ENCODE results near the gene CKB.
A peak's percentile ranks its signal among the peaks of the same experiment; 100 is the strongest.

CKB gene

GRCh38 chr14:103544388-103545218 lies 22.0 kb upstream of the CKB start:
- Histone ChIP-seq H3K27me3 (replicated peaks; ENCODE audit: control insufficient read depth, insufficient read depth, low read length) (no peaks in the 10 kb centered on the region), H3K4me3 (replicated peaks; ENCODE audit: low read depth, low read length) (no peak overlapping the region), H3K36me3 (ENCODE audit: control insufficient read depth, insufficient read depth, low read length) (no peaks in the 10 kb centered on the region)
- TF ChIP-seq CTCF (IDR thresholded peaks at IDR 0.05; ENCODE audit: insufficient read depth, low read length, poor library complexity, severe bottlenecking): no peak
- no peak for DNase-seq (ENCODE audit: extremely low read depth, insufficient read length)

DNA sequence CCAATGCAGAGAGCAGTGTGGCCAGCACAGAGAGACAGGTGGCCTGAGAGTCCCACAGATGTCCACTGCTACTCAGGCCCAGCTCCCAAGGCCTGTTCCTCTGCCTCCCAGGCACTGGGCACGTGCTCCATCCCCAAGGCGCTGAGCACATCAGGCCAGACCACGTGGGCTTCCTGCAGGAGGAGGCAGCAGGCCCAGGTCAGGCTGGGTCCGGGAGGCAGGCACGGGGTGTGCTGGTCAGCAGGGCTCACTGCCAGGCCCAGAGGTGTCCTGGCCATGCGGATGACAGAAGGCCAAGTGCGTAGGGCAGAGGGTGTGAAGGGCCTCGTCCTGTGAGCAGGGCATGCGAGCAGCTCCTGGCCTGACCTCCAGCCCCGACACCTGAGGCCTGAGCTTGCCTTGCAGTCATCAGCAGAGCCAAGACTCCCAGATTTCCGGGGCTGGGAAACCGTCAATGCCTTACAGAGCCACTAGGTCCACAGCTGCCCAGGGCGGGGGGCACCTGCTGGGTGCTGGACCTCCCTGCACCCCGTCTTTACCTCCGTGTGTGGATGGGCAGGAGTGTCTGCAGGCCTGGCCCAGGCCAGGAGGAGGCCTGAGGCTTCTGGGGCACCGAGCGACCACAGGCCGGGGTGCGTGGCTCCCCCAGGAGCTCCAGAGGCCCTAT lies 21.2 kb upstream of the CKB start:
- DNase-seq (ENCODE audit: extremely low read depth, insufficient read length): peak; percentile 10
- no peaks in the 10 kb centered on the region for H3K27me3 ChIP-seq (replicated peaks; ENCODE audit: control insufficient read depth, insufficient read depth, low read length)
- no peak for TF ChIP-seq CTCF (IDR thresholded peaks at IDR 0.05; ENCODE audit: insufficient read depth, low read length, poor library complexity, severe bottlenecking)

DNA sequence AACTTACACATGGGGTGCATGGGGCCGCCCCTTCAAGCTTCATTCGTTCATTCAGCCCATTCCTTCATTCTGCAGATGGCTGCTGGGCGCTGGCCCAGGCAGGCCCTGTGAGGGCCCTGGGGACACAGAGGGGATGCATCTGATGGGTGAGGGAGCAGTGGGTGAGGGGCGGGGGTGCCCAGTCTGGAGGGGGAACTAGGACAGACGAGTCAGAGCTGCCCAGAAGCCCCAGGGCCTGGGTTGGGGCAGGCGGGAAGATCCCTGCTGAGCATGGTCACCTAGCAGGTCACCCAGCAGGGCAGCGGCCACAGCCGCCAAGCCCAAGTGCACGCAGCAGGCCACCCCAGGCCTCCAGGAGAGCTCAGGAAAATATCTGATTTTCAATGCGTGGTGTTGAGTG lies 20.5 kb upstream of the CKB start:
- no peaks in the 10 kb centered on the region for H3K27me3 ChIP-seq (replicated peaks; ENCODE audit: control insufficient read depth, insufficient read depth, low read length)
- no peaks in the 10 kb centered on the region for H3K36me3 ChIP-seq (ENCODE audit: control insufficient read depth, insufficient read depth, low read length)
- TF ChIP-seq CTCF (IDR thresholded peaks at IDR 0.05; ENCODE audit: insufficient read depth, low read length, poor library complexity, severe bottlenecking): no peak
- no peak for DNase-seq (ENCODE audit: extremely low read depth, insufficient read length)
- H3K4me3 ChIP-seq (replicated peaks; ENCODE audit: low read depth, low read length): no peak overlapping the region

More for the DNA sequence above, 21.2 kb upstream of the CKB start:
- H3K4me3 ChIP-seq (replicated peaks; ENCODE audit: low read depth, low read length): no peak overlapping the region
- no peaks in the 10 kb centered on the region for H3K36me3 ChIP-seq (ENCODE audit: control insufficient read depth, insufficient read depth, low read length)

GRCh38 chr14:103542605-103543088 lies 20.0 kb upstream of the CKB start:
- H3K4me3 ChIP-seq (replicated peaks; ENCODE audit: low read depth, low read length): no peak overlapping the region
- no peaks in the 10 kb centered on the region for H3K27me3 ChIP-seq (replicated peaks; ENCODE audit: control insufficient read depth, insufficient read depth, low read length)
- TF ChIP-seq CTCF (IDR thresholded peaks at IDR 0.05; ENCODE audit: insufficient read depth, low read length, poor library complexity, severe bottlenecking): no peak
- no peak for DNase-seq (ENCODE audit: extremely low read depth, insufficient read length)
- no peaks in the 10 kb centered on the region for H3K36me3 ChIP-seq (ENCODE audit: control insufficient read depth, insufficient read depth, low read length)

- peak; percentile 7 for DNase-seq (ENCODE audit: extremely low read depth, insufficient read length)
- no peak for TF ChIP-seq CTCF (IDR thresholded peaks at IDR 0.05; ENCODE audit: insufficient read depth, low read length, poor library complexity, severe bottlenecking)
- no peak overlapping the region for H3K4me3 ChIP-seq (replicated peaks; ENCODE audit: low read depth, low read length)
Measured at GRCh38 chr14:103541709-103542604, 19.3 kb upstream of the CKB start.

More at GRCh38 chr14:103541709-103542604, 19.3 kb upstream of the CKB start:
- Histone ChIP-seq H3K36me3 (ENCODE audit: control insufficient read depth, insufficient read depth, low read length) (no peaks in the 10 kb centered on the region), H3K27me3 (replicated peaks; ENCODE audit: control insufficient read depth, insufficient read depth, low read length) (no peaks in the 10 kb centered on the region)

Data from GM06990 (cell line).